Hematopoietic multipotent progenitor cell treated with erythropoietin and hydrocortisone succinate and interleukin-3 and kit ligand, for 17 days (in vitro differentiated cells): ENCODE measurements around the gene ARL16.
A peak's percentile ranks its signal among the peaks of the same experiment; 100 is the strongest.

Source experiments
- DNase-seq: peaks from one replicate; pipeline ENCODE4 v3.0.0-alpha.2; 2015; ENCODE audit warnings: low spot score

Gene ARL16

DNA sequence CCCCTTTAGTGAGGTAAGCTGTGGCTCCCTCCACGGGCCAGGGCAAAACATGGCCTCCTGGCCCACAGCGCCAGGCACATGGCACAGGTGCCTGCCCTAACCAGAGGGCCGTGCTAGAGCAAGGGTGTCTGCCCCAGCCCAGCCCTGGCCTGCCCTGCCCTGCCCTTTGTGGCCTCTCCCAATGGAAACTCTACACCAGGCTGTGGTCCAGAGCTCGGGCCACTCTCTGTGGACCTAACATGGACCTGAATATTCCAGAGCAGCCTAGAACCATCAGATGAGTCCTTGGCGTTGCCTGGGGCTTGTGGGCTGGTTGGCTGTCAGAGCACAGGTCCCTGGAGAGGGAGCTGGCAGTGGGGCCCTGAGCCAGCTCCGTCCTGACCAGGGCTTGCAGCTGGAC lies 11.6 kb upstream of the ARL16 start:
- DNase-seq: no peak

GRCh38 chr17:81694810-81695209 lies 11.2 kb upstream of the ARL16 start:
- no peak for DNase-seq

DNA sequence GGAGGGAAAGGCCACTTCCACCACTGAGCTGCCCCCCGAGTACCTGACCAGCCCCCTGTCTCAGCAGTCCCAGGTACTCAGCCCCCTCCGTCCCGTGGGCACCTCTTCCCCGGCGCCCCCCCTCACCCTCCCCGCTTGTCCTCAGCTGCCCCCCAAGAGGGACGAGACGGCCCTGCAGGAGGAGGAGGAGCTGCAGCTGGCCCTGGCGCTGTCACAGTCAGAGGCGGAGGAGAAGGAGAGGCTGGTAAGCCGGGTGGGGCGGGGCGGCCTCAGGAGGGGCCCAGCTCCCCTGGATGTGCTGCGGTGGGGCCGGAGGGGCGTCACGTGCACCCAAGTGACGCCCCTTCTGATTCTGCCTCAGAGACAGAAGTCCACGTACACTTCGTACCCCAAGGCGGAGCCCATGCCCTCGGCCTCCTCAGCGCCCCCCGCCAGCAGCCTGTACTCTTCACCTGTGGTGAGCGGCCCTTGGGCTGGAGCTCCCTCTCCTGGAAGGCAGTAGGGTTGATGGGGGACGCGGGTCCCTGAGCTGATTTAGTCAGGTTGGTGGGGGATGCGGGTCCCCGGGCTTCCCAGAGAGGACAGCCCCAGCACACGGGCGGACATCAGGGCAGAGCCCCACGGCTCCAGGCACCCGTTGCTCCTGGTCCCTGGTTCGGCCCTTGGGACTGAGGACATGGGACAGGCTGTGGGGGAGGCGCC lies 10.1 kb upstream of the ARL16 start:
- no peak for DNase-seq

DNA sequence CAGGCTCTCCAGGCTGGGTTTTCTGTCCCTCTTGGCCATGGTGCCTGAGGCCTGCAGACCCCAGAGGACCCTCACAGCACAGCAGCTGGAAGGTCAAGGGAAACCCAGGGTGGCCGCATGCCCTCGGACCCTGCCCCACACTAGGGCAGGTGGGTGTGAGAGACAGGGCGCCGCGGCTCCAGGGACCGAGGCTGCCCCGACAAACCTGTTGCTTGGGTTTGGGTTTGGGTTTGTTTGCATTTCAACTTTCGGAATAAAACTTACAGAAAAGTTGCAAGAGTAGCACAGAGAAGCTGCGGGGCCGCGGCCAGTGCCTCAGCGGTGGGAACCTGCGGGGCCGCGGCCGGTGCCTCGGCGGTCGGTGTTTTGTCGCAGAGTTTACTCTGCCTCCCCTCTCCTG lies 8.0 kb upstream of the ARL16 start:
- no peak for DNase-seq

DNA sequence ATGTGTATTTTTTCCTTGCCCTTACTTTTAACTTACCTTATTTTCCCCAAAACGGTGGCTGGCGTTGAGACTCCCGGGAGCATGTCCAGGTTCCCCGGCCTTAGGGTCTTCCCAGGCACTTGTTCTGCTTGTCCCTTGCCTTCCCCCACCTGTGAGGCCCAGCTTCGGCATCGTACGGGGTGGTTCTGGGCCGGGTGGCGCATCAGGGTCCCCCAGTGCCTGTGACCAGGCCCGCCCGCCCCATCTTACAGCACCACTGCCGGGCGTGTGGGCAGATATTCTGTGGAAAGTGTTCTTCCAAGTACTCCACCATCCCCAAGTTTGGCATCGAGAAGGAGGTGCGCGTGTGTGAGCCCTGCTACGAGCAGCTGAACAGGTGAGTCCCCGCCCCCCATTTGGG lies 7.6 kb upstream of the ARL16 start:
- DNase-seq: no peak

DNA sequence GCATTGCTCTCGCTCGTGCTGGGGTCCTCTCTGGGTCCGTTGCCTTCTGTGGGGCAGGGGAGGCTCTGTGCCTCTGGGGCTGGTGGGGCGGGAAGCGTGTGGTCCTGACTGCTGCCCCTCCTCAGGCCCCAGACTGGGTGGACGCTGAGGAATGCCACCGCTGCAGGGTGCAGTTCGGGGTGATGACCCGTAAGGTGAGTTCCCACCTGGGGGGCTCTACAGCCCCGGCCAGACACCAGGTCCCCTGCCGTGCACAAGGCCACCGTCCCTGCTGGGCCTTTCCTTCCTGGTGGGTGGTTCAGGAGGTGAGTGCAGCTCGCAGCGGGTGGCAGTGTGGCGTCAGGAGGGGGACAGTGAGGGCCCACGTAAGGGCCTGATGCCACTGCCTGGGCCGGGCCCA lies 7.0 kb upstream of the ARL16 start:
- no peak for DNase-seq

- DNase-seq: no peak
Measured at GRCh38 chr17:81690066-81690465, 6.5 kb upstream of the ARL16 start.

- no peak for DNase-seq
Measured at GRCh38 chr17:81688616-81689015, 5.0 kb upstream of the ARL16 start.

GRCh38 chr17:81687770-81688541 lies 4.4 kb upstream of the ARL16 start:
- no peak for DNase-seq

DNA sequence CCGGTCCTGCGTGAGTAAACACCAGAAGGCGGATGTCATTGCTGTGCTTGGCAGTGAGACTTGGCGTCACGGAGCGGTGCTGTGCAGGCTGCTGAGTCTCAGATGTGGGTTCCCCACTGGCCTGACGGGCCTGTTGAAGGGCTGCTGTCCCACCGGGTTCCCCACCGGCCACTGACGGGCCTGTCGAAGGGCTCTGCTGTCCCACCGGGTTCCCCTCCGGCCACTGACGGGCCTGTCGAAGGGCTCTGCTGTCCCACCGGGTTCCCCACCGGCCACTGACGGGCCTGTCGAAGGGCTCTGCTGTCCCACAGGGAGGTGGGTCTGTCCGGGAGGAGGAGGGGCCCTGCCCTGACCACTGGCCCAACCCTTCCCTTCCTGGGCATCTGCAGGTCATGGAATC lies 3.0 kb upstream of the ARL16 start:
- DNase-seq: no peak

GRCh38 chr17:81685108-81685507 lies 1.5 kb upstream of the ARL16 start:
- DNase-seq: peak; percentile 7

GRCh38 chr17:81684442-81684911 lies 880 bp upstream of the ARL16 start:
- no peak for DNase-seq

DNA sequence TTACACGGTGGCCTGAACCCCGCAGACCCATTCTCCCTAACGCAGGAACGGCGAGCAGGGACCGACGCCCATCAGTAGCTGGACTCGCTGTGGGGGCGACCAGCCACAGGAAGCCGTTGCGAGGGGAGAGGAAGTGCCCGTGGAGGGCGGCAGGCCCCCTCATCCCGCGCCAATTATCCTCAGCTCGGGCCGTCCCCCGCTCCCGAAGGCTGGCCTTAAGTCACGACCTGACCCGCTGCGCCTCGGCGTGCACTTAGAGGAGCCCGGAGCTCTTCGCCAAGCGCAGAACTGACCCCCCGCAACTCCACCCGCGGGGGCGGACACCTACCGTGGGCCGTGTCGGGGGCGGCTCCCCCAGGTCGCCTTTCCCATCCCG lies 401 bp downstream of the ARL16 start:
- no peak for DNase-seq

GRCh38 chr17:81682565-81683207 lies 911 bp downstream of the ARL16 start:
- no peak for DNase-seq

DNA sequence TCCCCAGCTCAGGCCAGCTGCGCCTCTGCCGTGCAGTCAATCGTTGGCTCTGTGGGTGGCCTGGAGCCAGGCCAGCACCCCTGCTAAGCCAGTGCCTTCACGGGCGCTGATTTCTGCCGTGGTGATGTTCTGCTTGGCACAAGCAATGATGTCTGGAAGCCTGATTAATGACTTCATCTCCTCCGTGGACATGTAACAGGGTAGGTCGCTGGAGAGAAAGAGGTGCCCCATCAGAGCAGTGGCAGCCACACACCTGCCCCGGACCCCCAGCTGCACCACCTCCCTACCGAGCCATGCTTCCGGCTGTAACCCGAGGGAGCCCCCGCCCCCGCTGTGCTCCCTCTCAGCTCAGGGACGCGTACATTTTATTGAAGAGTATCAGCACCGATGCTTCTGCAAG lies 1.9 kb downstream of the ARL16 start:
- DNase-seq: no peak

GRCh38 chr17:81680150-81680549 lies 3.4 kb downstream of the ARL16 start:
- DNase-seq: no peak

- DNase-seq: no peak
Measured at GRCh38 chr17:81676906-81677305, 6.7 kb downstream of the ARL16 start.

DNA sequence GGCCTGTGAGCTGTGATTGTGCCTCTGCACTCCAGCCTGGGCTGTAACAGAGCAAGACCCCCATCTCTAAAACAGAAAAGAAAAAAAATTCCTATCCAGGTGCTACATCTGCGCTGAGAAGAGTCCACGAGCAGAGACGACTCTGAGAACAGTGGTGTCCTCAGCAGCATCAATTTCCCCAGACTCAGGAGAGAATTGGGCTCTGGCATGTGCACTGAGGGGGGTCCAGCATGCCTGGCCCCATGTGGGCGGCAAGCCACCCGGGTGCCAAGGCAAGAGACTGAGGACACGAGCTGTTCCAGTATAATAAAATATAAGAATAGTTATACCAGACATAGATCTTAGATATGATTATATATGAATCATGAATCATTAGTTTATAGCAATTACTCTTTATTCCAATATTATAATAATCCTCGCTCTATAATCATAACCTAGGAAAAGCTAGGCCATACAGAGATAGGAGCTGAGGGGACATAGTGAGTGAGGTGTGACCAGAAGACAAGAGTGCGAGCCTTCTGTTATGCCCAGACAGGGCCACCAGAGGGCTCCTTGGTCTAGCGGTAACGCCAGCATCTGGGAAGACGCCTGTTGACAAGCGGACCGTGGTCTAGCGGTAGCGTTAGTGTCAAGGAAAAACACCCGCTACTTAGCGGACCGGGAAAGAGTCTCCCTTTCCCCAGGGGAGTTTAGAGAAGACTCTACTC lies 7.9 kb downstream of the ARL16 start:
- DNase-seq: peak; percentile 56

GRCh38 chr17:81673561-81674258 lies 9.9 kb downstream of the ARL16 start:
- no peak for DNase-seq

- no peak for DNase-seq
Measured at GRCh38 chr17:81672954-81673353, 10.6 kb downstream of the ARL16 start.

- no peak for DNase-seq
Measured at GRCh38 chr17:81672504-81672903, 11.1 kb downstream of the ARL16 start.

GRCh38 chr17:81667754-81668153 lies 15.8 kb downstream of the ARL16 start:
- DNase-seq: no peak
